Sigmoid colon (tissue), 7 donors: Measurements from ENCODE around the gene SIGLEC12. TPM values are rescaled to one million over a fixed set of nuclear protein-coding genes. Genes with fewer than 3 reads are reported as not detected.

Source experiments
- DNase-seq: peaks from one replicate; pipeline ENCODE4 v3.0.0-alpha.2; 2019
- H3K27ac ChIP-seq, 4 donors: fragments of 200-600 bp; sonication (generic); one replicate each; pipeline ENCODE4 v1.5.1; 2016 to 2019; ENCODE audit warnings: mild to moderate bottlenecking in 1 of 4
- H3K27me3 ChIP-seq, 3 donors: fragments of 200-600 bp; sonication (generic); one replicate each; pipeline ENCODE4 v1.5.1; 2019; ENCODE audit warnings: mild to moderate bottlenecking in 1 of 3
- H3K36me3 ChIP-seq, 4 donors: fragments of 200-600 bp; sonication (generic); one replicate each; pipeline ENCODE4 v1.5.1; 2016 to 2019
- H3K4me1 ChIP-seq, 4 donors: fragments of 200-600 bp; sonication (generic); one replicate each; pipeline ENCODE4 v1.5.1; 2017 to 2019
- H3K4me3 ChIP-seq, 4 donors: fragments of 200-600 bp; sonication (generic); one replicate each; pipeline ENCODE4 v1.5.1; 2017 to 2019; ENCODE audit warnings: mild to moderate bottlenecking in 2 of 4, moderate library complexity in 1 of 4
- H3K9me3 ChIP-seq, 4 donors: fragments of 200-600 bp in 3 of 4; sonication (generic) in 3 of 4; one replicate each; pipeline versions ENCODE4 v1.5.1 to v1.6.1; 2013 to 2019
- EP300 ChIP-seq, 4 donors: sonication (generic); formaldehyde crosslinking; IDR thresholded peaks; one replicate each; pipeline ENCODE4 v1.6.1; 2017; ENCODE audit warnings: antibody characterized with exemption in 4 of 4
- POLR2A ChIP-seq, 2 donors: fragments of 450-650 bp; IDR thresholded peaks; one replicate each; pipeline ENCODE4 v1.6.1; 2016; ENCODE audit warnings: antibody characterized with exemption in 2 of 2, mild to moderate bottlenecking in 2 of 2, moderate library complexity in 2 of 2
- POLR2AphosphoS5 ChIP-seq, 4 donors: sonication (generic); formaldehyde crosslinking; IDR thresholded peaks; one replicate each; pipeline ENCODE4 v1.6.1; 2017; ENCODE audit warnings: antibody characterized with exemption in 4 of 4
- WGBS, 2 donors: extraction: QIAGEN DNeasy Blood & Tissue Kit; methylation state at CpG; one replicate each; pipeline ENCODE4 v1.1.7; 2013; 5-methylcytosine and 5-hydroxymethylcytosine counted together
- intact Hi-C: fragments of 100-400 bp; cut with DNase I; formaldehyde crosslinking; loops from one replicate; pipeline ENCODE4 v1.15.1; 2023
- polyA plus RNA-seq, 3 donors: library from polyadenylated mRNA; stranded (reverse); fragments of 200-250 nt; gene quantifications; one replicate each; pipeline ENCODE4 v1.2.3, GENCODE V29; 2013
- total RNA-seq, 4 donors: library from RNA; depleted of rRNA; stranded (reverse); fragments of >200 nt; gene quantifications; one replicate each; pipeline ENCODE4 v1.1.0, GENCODE V29; 2016
- TF ChIP-seq, protein P1 (sequence below), 4 experiments: fragments of 450-650 bp in 3 of 4; fragments of 200-600 bp in 1 of 4; IDR thresholded peaks; one replicate each; pipeline ENCODE4 v1.5.1; 2016 to 2019; ENCODE audit warnings: antibody characterized with exemption in 4 of 4, mild to moderate bottlenecking in 3 of 4, moderate library complexity in 2 of 4
- donor health status: healthy with polysubstance abuse.
- donor health status: Bipolar disorder and iron deficiency.
- donor health status: healthy.

The SIGLEC12 gene
- total and polyA plus RNA-seq, 7 donors: 0.16 to 11.6 (median 0.86) TPM; not detected in 4

DNA sequence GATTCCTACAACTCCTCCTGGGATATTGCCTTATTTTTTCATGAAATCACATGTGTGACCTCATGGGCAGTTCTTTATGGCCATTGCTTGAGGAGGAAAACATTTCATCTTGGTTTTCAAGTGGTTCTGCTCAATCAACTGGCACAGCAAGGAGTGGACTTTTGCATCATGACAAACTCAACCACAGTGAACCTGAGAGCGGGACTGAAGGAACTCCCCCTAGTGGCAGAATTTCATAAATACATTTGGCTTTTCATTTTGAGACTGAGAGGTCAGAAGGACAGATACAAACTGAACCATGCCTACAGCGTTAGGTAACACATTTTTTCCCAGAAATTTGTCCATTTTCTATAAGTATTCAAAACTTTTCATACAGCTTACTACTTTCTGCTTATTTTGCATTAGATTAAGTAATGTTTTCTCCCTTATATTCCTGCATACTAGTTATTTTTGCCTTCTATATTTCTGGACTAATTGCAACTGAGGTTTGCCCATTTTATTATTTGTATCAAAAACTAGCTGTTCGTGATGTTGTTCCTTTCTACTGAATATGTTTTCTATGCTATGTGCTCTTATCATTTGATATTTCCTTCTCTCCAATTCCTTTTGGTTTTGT is 13.4 kb upstream of the SIGLEC12 start:
- H3K9me3 ChIP-seq: no peaks in the 10 kb centered on the region
- no peaks in the 10 kb centered on the region for H3K36me3 ChIP-seq
- no peak overlapping the region for H3K4me3 ChIP-seq
- WGBS, 2 donors: 13 to 18% methylated on average over 3 of the region's 3 CpGs
- intact Hi-C loops: no loop called here
- H3K27ac ChIP-seq: no peak overlapping the region
- no peak for TF ChIP-seq POLR2A (IDR thresholded peaks at IDR 0.05)
- TF ChIP-seq, protein P1, sequence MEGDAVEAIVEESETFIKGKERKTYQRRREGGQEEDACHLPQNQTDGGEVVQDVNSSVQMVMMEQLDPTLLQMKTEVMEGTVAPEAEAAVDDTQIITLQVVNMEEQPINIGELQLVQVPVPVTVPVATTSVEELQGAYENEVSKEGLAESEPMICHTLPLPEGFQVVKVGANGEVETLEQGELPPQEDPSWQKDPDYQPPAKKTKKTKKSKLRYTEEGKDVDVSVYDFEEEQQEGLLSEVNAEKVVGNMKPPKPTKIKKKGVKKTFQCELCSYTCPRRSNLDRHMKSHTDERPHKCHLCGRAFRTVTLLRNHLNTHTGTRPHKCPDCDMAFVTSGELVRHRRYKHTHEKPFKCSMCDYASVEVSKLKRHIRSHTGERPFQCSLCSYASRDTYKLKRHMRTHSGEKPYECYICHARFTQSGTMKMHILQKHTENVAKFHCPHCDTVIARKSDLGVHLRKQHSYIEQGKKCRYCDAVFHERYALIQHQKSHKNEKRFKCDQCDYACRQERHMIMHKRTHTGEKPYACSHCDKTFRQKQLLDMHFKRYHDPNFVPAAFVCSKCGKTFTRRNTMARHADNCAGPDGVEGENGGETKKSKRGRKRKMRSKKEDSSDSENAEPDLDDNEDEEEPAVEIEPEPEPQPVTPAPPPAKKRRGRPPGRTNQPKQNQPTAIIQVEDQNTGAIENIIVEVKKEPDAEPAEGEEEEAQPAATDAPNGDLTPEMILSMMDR (IDR thresholded peaks at IDR 0.05): peak in 3 of 4 experiments; percentile 41 to 63 (median 49)
- H3K4me1 ChIP-seq: no peaks in the 10 kb centered on the region
- H3K27me3 ChIP-seq: peaks cover 0 to 18% (median 17%) of the 10 kb centered on the region in 3 donors
- no peak for DNase-seq

DNA sequence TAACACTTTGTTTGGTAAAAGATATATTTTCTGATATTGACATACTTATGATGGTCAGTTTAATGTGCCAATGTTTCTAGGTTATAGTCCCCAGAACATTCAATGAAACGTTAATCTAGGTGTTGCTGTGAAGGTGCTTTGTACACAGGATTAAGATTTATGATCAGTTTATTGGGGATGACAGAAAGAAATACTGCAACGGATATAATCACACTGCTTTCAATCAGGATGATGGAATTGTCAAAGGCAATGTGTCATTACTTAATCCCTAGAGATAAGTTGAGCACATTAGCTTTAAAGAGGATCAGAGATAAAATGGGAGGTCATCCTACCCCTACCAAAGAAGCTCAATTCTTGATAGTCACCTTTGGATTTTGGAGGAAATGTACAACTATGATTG is 12.4 kb upstream of the SIGLEC12 start:
- DNase-seq: no peak
- H3K27me3 ChIP-seq: peaks cover 0 to 18% (median 13%) of the 10 kb centered on the region in 3 donors
- TF ChIP-seq, protein P1 (IDR thresholded peaks at IDR 0.05): no peak
- no peak for TF ChIP-seq EP300 (IDR thresholded peaks at IDR 0.05)
- no peak for TF ChIP-seq POLR2A (IDR thresholded peaks at IDR 0.05)
- TF ChIP-seq POLR2AphosphoS5 (IDR thresholded peaks at IDR 0.05): no peak
- intact Hi-C loops: no loop called here
- 20 to 42% methylated on average over 2 of the region's 2 CpGs for WGBS, 2 donors
- H3K4me1 ChIP-seq: no peaks in the 10 kb centered on the region
- H3K27ac ChIP-seq: no peak overlapping the region
- no peaks in the 10 kb centered on the region for H3K9me3 ChIP-seq
- H3K36me3 ChIP-seq: no peaks in the 10 kb centered on the region
- H3K4me3 ChIP-seq: no peak overlapping the region

DNA sequence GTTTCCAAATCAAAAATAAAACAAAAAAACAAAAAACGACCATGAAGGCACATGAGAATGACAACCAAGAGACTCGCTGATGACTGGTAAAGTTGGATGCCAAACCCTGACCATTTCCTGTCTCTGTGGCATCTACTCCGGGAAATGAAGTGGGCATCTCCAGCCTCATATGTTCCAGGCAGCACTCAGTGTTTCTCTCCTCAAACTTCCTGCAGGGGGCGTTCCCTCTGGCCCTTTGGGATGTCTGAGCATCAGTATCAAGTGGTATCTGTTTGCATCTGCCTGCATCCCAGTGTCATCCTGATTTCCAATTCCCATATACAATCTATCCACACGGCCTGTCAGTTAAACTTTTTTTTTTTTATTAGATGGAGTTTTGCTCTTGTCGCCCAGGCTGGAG is 9.8 kb upstream of the SIGLEC12 start:
- WGBS, 2 donors: 17% methylated on average over 6 of the region's 6 CpGs
- TF ChIP-seq, protein P1 (IDR thresholded peaks at IDR 0.05): no peak
- DNase-seq: no peak
- Histone ChIP-seq H3K27me3 (peaks cover 0 to 12% (median 5%) of the 10 kb centered on the region in 3 donors), H3K27ac (no peak overlapping the region), H3K9me3 (no peaks in the 10 kb centered on the region), H3K36me3 (no peaks in the 10 kb centered on the region), H3K4me1 (no peaks in the 10 kb centered on the region), H3K4me3 (no peak overlapping the region)
- intact Hi-C loops: no loop called here

DNA sequence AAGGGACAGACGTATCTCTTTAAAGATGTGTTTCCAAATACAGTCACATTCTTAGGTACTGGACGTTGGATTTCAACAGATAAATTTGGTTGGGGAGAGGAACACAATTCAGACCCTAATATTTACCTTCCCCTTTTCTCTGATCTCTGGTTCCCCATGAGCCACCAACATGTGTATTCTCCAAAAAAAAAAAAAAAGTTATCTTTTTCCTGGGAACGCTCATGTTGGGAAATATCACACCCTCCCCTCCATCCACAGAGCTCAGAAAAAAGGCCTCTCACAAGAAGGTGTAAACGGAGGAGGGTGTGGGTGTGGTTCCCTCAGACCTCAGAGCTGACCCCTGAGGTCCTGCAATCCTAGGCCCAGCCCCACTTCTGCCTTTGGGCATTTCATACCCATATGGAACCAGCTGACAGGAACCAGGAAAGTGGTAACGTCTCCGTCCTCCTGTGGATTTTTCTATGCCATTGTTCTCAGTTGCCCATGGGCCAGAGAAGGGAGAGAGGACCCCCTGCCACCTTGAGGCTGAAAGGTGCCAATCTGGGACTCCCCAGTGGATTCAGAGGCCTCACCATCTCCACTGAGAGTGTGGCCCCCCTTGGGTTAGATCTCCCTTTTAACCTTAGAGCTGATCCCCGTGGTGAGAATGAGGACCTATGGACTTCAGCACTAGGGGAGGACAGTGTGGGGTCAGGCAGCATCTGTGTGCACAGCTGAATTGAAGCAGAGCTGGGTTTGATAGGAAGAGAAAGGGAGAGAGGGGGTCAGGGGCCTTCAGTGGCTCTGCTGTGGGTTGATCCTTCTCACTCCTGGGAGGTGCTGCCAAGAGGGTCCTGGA is 8.4 kb upstream of the SIGLEC12 start:
- H3K9me3 ChIP-seq: no peaks in the 10 kb centered on the region
- no peak overlapping the region for H3K27ac ChIP-seq
- WGBS, 2 donors: 55 to 64% methylated on average over 7 of the region's 7 CpGs
- H3K4me3 ChIP-seq: no peak overlapping the region
- peaks cover 0 to 9% (median 5%) of the 10 kb centered on the region in 3 donors for H3K27me3 ChIP-seq
- H3K4me1 ChIP-seq: no peaks in the 10 kb centered on the region
- no peak for DNase-seq
- H3K36me3 ChIP-seq: no peaks in the 10 kb centered on the region
- intact Hi-C loops: no loop called here
- TF ChIP-seq POLR2A (IDR thresholded peaks at IDR 0.05) (no peak), EP300 (IDR thresholded peaks at IDR 0.05) (no peak)

DNA sequence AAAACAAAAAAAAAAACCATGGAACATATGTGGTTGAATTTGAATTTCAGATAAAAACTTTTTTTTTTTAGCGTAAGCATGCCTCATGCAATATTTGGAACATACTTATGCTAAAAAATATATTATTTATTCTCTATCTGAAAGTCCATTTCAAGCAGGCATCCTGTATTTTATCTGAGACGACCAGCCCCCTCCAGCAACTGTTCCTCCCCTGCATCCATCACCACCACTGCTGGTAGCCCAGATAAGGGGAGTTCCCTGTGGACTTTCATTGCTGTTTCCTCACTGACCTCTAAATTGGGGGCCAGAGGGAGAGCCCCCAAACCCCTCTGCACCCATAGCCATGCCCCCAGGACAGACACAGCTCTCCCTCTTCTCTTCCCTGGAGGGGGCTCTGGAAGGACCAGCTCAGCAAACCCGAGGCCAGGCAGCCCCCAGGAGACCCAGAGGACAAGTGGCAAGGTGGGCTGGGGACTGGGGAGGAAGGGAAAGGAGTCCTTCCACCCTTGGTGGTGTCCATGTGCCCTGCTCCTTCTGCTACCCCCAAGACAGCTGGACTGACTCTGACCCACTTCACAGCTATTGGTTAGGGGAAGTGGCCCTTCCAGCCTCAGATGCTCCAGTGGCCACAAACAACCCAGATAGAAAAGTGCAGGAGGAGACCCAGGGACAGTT is 6.6 kb upstream of the SIGLEC12 start:
- 50 to 60% methylated on average over 3 of the region's 3 CpGs for WGBS, 2 donors
- intact Hi-C loops: no loop called here

More for the DNA sequence above, 6.6 kb upstream of the SIGLEC12 start:
- no peak overlapping the region for H3K27ac ChIP-seq
- no peaks in the 10 kb centered on the region for H3K36me3 ChIP-seq
- H3K4me3 ChIP-seq: no peak overlapping the region
- peaks cover 0 to 3% (median 0%) of the 10 kb centered on the region in 4 donors for H3K9me3 ChIP-seq
- no peaks in the 10 kb centered on the region for H3K4me1 ChIP-seq
- TF ChIP-seq EP300 (IDR thresholded peaks at IDR 0.05) (no peak), POLR2AphosphoS5 (IDR thresholded peaks at IDR 0.05) (no peak), POLR2A (IDR thresholded peaks at IDR 0.05) (no peak)
- TF ChIP-seq, protein P1 (IDR thresholded peaks at IDR 0.05): no peak
- DNase-seq: no peak
- H3K27me3 ChIP-seq: peaks cover 0 to 8% (median 5%) of the 10 kb centered on the region in 3 donors
